ENCODE results near the gene POU2F1.

DNA sequence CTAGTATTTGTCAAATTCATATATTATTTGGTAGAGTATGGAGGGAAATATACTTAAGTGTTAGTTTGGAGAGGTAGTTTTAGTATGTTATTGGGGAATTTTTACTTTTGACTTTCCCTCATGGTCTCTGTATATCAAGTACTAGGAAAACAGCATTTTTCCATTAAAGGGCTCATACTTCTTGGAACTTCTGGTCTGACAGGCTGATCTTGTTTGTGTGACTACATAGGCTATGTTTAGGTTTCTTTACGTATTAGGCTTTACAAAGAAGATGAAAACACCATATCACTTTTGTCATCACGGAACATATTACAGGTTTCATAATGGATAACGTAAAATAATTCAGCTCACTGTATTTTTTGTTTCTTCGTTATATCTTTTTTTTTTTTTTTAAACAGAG is 30.8 kb downstream of the POU2F1 start:
- TF ChIP-seq HDGF (IDR thresholded peaks at IDR 0.05; ENCODE audit: borderline replicate concordance) (no peak), BHLHE40 (IDR thresholded peaks at IDR 0.05; ENCODE audit: borderline replicate concordance) (no peak), ELF4 (IDR thresholded peaks at IDR 0.05) (no peak), ARNT (IDR thresholded peaks at IDR 0.05) (no peak), SP1 (IDR thresholded peaks at IDR 0.05) (no peak)
- TF ChIP-seq, protein P1, sequence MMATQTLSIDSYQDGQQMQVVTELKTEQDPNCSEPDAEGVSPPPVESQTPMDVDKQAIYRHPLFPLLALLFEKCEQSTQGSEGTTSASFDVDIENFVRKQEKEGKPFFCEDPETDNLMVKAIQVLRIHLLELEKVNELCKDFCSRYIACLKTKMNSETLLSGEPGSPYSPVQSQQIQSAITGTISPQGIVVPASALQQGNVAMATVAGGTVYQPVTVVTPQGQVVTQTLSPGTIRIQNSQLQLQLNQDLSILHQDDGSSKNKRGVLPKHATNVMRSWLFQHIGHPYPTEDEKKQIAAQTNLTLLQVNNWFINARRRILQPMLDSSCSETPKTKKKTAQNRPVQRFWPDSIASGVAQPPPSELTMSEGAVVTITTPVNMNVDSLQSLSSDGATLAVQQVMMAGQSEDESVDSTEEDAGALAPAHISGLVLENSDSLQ (IDR thresholded peaks at IDR 0.05): no peak

Measured in HEK293T (cell line).